HT-29 (cell line): ENCODE measurements around the gene OAS3. TPM values are rescaled to one million over a fixed set of nuclear protein-coding genes. Genes with fewer than 3 reads are reported as not detected.
"Not testable (repeated sequence)": the region's sequence is repeated elsewhere in the genome, so short reads cannot be mapped to it uniquely, and the experiment has no call there.

Experiments
- DNase-seq: peaks from one replicate; pipeline ENCODE4 v3.0.0-alpha.2; 2015; ENCODE audit warnings: low spot score
- total RNA-seq: library from RNA; depleted of rRNA; stranded (reverse); fragments of >200 nt; shearing (Covaris generic); gene quantifications from 2 replicates; pipeline ENCODE4 v1.2.3, GENCODE V29; 2014; rRNA removed

OAS3 gene, protein sequence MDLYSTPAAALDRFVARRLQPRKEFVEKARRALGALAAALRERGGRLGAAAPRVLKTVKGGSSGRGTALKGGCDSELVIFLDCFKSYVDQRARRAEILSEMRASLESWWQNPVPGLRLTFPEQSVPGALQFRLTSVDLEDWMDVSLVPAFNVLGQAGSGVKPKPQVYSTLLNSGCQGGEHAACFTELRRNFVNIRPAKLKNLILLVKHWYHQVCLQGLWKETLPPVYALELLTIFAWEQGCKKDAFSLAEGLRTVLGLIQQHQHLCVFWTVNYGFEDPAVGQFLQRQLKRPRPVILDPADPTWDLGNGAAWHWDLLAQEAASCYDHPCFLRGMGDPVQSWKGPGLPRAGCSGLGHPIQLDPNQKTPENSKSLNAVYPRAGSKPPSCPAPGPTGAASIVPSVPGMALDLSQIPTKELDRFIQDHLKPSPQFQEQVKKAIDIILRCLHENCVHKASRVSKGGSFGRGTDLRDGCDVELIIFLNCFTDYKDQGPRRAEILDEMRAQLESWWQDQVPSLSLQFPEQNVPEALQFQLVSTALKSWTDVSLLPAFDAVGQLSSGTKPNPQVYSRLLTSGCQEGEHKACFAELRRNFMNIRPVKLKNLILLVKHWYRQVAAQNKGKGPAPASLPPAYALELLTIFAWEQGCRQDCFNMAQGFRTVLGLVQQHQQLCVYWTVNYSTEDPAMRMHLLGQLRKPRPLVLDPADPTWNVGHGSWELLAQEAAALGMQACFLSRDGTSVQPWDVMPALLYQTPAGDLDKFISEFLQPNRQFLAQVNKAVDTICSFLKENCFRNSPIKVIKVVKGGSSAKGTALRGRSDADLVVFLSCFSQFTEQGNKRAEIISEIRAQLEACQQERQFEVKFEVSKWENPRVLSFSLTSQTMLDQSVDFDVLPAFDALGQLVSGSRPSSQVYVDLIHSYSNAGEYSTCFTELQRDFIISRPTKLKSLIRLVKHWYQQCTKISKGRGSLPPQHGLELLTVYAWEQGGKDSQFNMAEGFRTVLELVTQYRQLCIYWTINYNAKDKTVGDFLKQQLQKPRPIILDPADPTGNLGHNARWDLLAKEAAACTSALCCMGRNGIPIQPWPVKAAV
- 53.9 and 70.9 TPM in 2 replicates for total RNA-seq

DNA sequence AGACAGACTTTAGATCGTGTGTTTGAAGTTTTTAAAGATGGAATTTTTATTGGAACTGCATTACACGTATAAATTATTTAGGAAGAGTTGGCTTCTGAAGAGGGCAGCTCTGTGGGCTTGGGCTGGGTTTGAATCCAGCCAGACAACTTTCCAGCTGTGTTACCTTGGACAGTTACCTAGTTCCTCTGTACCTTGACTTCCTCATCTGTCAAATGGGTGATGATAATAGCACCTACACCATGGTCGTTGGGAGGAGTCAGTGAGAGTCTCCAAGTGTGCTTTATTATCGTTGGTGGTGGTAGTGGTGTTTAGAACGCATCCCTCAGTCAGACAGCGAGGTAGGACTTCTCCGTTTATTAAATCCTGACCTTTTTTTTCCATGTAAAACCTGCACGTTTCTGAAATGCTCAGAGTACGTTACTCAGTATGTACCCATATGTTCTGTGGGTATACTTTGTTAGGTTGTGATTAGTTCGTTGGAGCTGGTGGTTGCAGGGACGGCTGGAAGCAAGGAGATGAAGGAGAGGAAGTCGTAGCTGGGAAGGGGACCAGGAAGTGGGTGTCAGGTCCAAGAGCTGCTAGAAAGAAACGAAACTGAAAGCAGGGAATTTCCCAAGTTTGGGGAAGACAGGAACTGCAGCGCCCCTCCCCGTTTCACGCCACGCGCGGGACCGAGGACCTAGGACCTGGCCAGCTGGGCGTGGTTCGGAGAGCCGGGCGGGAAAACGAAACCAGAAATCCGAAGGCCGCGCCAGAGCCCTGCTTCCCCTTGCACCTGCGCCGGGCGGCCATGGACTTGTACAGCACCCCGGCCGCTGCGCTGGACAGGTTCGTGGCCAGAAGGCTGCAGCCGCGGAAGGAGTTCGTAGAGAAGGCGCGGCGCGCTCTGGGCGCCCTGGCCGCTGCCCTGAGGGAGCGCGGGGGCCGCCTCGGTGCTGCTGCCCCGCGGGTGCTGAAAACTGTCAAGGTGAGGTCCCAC is at the start of gene OAS3:
Gene OAS3 (plus strand): TSS at position 734 of the 979 bp plus-strand sequence. CDS start 57 bp downstream, at position 791.
- peak; percentile 81 for DNase-seq

DNA sequence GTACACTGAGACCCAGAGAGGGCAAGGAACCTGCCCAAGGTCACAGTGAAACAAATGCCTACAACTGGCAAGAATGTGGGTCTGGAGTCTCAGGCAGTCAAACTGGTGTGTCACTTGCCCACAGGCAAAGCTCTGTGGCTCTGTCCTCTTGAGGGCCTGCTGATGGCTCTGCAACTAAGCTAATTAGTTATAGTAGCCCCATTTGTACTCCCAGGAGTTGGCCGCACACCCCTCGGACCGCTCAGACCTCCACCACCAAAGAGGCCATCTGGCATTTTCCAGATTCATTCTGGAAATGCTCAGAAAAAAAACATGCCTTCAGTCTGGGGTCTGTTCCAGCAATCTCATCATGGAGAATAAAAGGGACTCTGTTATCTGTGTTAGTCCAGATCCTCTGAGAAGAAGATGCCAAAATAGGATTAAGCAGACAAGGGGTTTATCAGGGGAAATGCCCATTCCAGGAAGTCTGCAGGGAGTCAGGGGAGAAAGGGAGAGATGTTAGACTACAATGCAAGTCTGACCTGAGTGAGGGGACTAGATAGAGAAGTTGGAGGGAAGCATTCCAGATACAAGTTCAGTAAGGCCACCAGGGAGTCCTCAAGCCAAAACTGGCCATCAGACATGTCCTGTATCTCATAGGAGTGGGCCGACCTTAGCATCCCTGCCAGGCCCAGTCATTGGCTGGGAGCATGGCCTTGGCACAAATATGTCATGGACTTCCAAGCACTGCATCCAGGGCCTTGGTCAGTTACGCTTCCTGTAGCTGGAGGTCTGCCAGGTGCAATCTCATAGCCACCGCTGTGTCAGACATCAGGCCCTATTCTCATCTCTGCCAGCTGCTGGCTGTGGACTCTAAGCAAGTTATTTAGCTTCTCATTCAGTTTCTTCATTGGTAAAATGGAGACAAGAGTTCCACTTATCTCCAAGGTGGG is 46.9 kb upstream of the OAS3 start:
- DNase-seq, result no peak

- DNase-seq, result no peak
Observed at GRCh38 chr12:112892856-112893255, 45.4 kb upstream of the OAS3 start.

- DNase-seq, result no peak
Observed at GRCh38 chr12:112894128-112894527, 44.1 kb upstream of the OAS3 start.

DNA sequence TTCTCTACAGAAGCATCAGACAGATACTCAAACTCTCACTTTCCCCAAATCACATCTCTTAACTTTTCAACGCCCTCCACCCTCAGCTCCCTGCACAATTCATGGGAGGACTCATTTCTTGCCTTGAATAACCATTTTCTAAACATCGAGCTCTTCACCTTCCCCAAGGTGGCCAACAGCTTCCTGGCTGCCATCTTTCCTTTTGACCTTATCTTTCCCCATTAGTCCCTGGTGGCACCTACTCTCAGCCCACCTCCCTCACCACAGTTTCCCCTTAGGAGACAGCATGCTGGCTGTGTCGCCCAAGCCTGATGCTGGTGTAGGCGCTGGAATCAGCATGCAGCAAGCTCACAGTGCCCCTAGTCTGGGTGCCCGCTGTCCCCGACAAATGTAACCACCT is 39.9 kb upstream of the OAS3 start:
- DNase-seq, result no peak

GRCh38 chr12:112900298-112901145 is 37.8 kb upstream of the OAS3 start:
- DNase-seq, result peak; percentile 82

GRCh38 chr12:112901271-112901670 is 37.0 kb upstream of the OAS3 start:
- DNase-seq, result peak; percentile 26

DNA sequence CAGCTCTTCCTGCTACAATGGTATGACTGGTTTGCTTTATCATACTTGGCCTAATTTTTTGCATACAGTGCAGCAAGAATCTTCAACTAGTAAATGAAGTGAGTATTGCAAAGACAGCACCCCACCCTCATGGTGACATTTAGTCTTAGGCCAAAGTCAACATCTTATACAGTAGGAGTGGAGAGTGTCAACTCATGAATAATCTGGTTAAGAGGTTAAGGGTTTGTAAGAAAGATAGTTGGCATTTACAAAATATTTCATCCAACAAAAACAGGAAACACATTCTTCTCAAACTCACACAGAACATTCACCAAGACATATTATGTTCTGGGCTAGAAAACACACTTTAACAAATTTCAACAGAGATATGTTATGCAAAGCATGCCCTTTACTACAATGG is 33.7 kb upstream of the OAS3 start:
- no peak for DNase-seq

GRCh38 chr12:112905451-112906089 is 32.7 kb upstream of the OAS3 start:
- no peak for DNase-seq

DNA sequence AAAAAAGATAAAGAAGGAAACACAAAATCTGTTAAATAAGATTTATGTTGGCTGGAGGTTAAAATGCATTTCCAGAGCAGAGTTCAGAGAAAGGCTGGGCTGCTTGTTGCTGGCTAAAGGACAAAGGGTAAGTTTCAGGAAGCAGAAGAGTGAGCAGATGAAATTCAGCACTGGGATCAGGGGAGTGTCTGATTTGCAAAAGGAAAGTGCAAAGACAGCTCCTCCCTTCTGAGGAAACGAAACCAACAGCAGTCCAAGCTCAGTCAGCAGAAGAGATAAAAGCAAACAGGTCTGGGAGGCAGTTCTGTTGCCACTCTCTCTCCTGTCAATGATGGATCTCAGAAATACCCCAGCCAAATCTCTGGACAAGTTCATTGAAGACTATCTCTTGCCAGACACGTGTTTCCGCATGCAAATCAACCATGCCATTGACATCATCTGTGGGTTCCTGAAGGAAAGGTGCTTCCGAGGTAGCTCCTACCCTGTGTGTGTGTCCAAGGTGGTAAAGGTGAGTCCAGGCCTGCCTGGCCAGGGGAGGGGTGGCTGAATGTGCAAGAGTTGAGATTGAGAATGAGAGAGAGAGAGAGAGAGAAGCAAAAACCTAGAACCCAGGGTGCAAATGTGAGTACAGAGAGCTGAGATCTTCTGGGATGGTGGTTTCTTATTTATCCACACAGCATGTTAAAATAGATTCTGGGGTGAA is 31.4 kb upstream of the OAS3 start, which contains the start of gene OAS1:
Gene OAS1 (plus strand): TSS at position 251 of the 703 bp plus-strand sequence. CDS start 78 bp downstream, at position 329.
- DNase-seq, result peak; percentile 79

- peak; percentile 33 for DNase-seq
Observed at GRCh38 chr12:112907415-112908157, 30.7 kb upstream of the OAS3 start.

GRCh38 chr12:112908548-112908947 is 29.7 kb upstream of the OAS3 start:
- no peak for DNase-seq

- DNase-seq, result no peak
Observed at GRCh38 chr12:112909693-112910092, 28.6 kb upstream of the OAS3 start.

- no peak for DNase-seq
Observed at GRCh38 chr12:112913038-112913688, 25.1 kb upstream of the OAS3 start.

- DNase-seq, result not testable (repeated sequence)
Observed at GRCh38 chr12:112913888-112914287, 24.4 kb upstream of the OAS3 start.

DNA sequence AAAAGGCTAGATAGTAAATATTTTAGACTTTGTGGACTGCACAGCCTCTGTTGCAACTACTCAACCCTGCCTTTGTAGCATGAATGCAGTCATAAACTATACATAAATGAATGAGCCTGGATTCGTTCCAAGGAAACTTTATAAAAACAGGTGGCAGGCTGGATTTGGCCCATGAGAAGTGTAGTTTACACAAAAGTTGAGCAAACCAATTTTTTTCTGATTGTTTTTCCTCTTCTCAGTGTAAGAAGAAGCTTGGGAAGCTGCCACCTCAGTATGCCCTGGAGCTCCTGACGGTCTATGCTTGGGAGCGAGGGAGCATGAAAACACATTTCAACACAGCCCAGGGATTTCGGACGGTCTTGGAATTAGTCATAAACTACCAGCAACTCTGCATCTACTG is 22.0 kb upstream of the OAS3 start:
- no peak for DNase-seq
